ENCODE data around the gene RNF8.
A peak's percentile ranks its signal among the peaks of the same experiment; 100 is the strongest.

RNF8 gene

DNA sequence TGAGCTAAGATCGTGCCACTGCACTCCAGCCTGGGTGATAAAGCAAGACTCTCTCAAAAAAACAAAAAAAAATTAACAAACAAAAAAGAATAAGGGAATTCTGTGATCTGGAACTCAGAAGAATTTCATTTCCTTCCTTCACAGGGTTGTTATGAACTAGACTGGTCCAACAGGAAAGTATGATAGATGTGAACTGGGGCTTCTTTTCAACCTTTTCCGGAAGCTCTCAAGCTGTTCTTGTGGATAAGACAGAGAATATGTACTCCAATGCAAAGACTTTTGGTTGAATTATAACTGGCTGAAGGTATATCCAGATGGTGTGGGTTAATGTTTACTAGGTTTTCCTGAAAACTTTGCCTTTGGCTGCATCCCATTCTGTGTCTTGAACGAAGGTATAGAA lies 5.3 kb downstream of the RNF8 start:
- no peak for DNase-seq (ENCODE audit: low read depth)
- TF ChIP-seq CTCF (IDR thresholded peaks at IDR 0.05; ENCODE audit: control insufficient read depth, extremely low read depth, insufficient read depth) = no peak
- H3K4me3 ChIP-seq (ENCODE audit: low read depth, low read length) = no peak overlapping the region

DNA sequence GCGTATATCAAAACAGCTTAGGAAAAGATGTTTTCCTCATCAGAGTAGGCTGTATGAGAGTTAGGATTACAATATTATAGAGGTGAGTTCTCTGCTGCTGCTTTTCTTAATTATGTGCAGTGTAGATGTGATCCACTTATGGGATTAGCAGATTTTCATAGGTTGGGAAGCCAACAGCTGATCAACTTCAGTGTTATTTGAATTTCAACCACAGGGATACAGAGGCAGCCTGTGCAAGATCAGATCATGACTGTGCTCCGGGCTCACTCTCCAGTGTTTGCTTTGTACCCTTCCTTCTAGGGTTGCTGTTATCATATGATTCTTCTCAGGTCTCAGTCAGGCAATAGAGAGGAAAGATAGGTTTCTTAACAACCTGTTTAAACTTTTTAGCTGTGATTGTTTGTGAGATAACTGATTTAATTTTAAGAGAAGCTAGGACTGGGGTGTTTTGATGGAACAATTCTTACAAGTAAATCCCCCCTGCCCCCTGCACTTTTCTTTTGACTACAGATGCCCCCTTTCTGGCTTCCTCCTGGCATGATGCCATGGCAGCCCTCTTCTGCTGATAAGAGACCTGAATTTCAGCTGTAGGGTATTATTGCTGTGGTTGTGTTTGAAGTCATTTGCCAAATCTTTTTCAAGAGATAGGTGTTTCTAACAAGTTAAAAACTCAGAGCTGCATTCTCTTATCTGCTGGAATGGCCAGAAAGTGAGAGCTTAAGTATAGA lies 8.5 kb downstream of the RNF8 start:
- no peak for DNase-seq (ENCODE audit: low read depth)
- H3K4me3 ChIP-seq (ENCODE audit: low read depth, low read length) = no peak overlapping the region
- TF ChIP-seq CTCF (IDR thresholded peaks at IDR 0.05; ENCODE audit: control insufficient read depth, extremely low read depth, insufficient read depth) = no peak

DNA sequence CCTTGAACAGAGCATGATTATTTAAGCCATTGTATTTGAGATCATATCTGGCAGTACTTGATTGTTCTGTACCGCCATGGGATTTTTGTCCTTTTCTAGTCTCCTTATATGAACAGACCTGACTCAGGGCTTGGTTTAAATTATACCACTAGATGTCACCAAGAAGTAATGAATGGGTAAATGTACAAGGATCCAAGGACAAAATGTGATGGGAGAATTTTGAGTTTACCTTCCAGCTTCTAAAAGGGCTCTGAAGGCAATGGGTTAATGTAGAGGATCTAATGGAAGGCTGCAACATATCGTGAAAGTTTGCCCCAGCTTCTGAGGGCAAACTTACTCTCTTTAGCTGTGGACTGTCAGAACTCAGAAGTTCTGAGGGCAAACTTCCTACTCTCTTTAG lies 12.0 kb downstream of the RNF8 start:
- DNase-seq (ENCODE audit: low read depth) = no peak
- no peak overlapping the region for H3K4me3 ChIP-seq (ENCODE audit: low read depth, low read length)
- TF ChIP-seq CTCF (IDR thresholded peaks at IDR 0.05; ENCODE audit: control insufficient read depth, extremely low read depth, insufficient read depth) = peak; percentile 45

DNA sequence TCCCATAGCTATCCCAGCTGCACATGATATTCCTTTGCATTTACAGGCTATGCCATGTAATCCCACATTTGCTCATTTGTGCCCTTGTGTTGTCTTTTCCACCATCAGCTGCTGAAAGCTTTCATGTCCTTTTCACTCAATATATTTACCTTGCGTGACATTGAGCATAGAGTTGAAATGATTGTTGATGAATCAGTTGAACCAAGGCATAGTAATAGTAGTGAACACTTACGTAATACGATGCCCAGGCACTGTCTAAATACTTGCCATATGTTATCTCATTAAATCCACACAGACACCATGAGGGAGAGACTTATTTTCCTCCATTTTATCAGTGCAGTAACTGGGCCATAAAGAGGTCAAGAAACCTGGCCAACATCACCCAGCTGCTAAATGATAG lies 13.1 kb downstream of the RNF8 start:
- DNase-seq (ENCODE audit: low read depth) = no peak
- H3K4me3 ChIP-seq (ENCODE audit: low read depth, low read length) = no peak overlapping the region
- no peak for TF ChIP-seq CTCF (IDR thresholded peaks at IDR 0.05; ENCODE audit: control insufficient read depth, extremely low read depth, insufficient read depth)

GRCh38 chr6:37368961-37369320 lies 15.2 kb downstream of the RNF8 start:
- no peak for TF ChIP-seq CTCF (IDR thresholded peaks at IDR 0.05; ENCODE audit: control insufficient read depth, extremely low read depth, insufficient read depth)
- no peak overlapping the region for H3K4me3 ChIP-seq (ENCODE audit: low read depth, low read length)
- DNase-seq (ENCODE audit: low read depth) = no peak

DNA sequence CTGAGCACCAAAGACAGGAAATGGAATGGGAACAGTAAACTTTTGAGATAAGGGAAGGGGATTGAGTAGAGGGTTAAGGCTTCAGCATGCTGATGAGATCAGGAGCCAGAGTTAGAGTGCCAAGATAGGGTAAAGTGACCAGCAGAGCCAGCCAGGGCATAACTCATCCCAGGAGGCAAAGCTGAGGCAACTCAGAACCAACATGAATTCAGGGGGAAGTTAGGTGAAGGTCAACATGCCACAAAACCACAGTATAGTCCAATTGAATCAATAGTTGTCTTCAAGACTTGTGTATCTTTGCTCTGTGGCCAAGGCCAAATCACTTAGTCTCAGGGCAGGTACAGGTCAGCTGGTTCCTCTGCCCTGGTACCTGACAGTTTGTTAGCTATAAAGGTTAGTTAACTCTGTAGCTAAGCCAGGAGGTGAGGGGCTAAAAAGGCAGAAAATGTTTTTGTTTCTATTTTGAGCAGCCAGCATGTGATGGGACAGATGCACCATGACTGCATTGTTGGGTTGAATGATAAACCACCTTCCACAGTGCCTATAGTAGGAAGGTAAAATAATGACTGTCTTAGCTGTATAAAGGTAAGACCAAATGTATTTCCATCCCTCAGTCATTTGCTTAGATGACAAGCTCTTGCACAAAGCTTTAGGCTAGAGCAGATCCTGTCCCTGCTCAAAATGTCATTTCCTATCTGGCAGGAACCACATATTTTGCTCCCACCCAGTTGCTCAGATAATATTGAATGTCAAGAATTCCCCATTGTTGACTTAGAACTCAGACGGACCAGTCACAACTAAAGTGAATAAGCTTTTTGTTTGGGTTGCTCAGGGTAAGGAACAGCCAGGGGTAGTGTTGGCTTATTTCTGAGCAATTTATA lies 15.8 kb downstream of the RNF8 start:
- no peak for DNase-seq (ENCODE audit: low read depth)
- H3K4me3 ChIP-seq (ENCODE audit: low read depth, low read length) = no peak overlapping the region
- no peak for TF ChIP-seq CTCF (IDR thresholded peaks at IDR 0.05; ENCODE audit: control insufficient read depth, extremely low read depth, insufficient read depth)
